ENCODE measurements around the gene MCAM.

MCAM gene

DNA sequence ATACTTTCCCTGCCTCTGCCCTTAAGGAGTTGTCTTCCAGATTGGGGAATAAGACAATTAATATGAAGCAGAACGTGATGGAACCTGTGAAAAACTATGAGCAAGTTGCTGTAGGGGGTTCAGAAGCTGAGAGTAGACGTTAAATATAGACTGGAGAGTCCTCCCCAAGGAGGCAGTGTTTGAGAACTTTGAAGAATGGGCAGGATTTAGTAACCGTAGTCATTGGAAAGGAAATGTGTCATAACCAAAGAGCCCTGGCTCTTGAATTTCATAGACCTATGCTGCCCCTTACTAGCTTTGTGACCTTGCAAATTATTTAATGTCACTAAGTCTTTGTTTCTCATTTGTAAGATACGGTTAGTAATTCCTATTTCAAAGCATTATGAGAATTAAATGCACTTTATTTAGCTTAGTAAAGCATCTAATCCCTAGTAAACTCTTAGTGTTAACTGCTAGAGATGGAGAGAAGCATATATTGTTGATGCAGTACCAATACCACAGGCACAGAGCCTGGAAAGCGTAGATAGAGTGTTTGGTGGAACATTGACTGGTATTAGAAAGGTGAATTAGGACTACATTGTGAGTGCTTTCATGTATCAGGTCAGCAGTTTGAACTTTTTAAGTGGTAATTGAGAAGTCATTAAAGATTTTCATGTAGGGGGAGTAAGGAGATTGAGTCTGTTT lies 54.1 kb downstream of the MCAM start:
- DNase-seq (ENCODE audit: low spot score), result peak; percentile 40

GRCh38 chr11:119258983-119259382 lies 57.9 kb downstream of the MCAM start:
- no peak for DNase-seq (ENCODE audit: low spot score)
